HepG2 (cell line): ENCODE measurements around the gene MOCS1. TPM values are rescaled to one million over a fixed set of nuclear protein-coding genes. Genes with fewer than 3 reads are reported as not detected.
A peak's percentile ranks its signal among the peaks of the same experiment; 100 is the strongest.

Experiments used
- ATAC-seq: fragments of 200-7000 bp; cut with Tn5 transposase; 3 replicates; pipeline ENCODE4 v1.9.1; 2020; ENCODE audit warnings: mild to moderate bottlenecking, moderate library complexity
- BruUV-seq: library from RNA; stranded (reverse); fragments of 400-500 nt; replicated peaks from 2 replicates; lab custom pipeline; 2021; lab: Mats Ljungman, UMichigan
- CTCF ChIA-PET: fragments of 300-600 bp; formaldehyde crosslinking; extraction: SDS; loops from one replicate; lab custom pipeline; 2021; ENCODE audit warnings: low total read pairs, inconsistent platforms, low intra/inter-chr PET ratio; lab: Yijun Ruan, JAX
- POLR2A ChIA-PET: fragments of 350-600 bp; sonication (Branson Sonifier 250); formaldehyde crosslinking; loops from one replicate; lab custom pipeline; 2020; ENCODE audit warnings: antibody characterized with exemption, inconsistent platforms; lab: Yijun Ruan, JAX
- DNase-seq: peaks from one replicate; pipeline ENCODE4 v3.0.0-alpha.2; 2015; ENCODE audit warnings: low spot score
- FAIRE-seq: peaks from 3 replicates; lab custom pipeline; 2011; peaks lifted over from hg19 to GRCh38; lab: Jason Lieb, UNC
- H2AFZ ChIP-seq: one replicate; pipeline ENCODE4 v1.6.1; 2011; ENCODE audit warnings: low read length, inconsistent platforms
- H3K27ac ChIP-seq: fragments of 300-600 bp; 3 replicates; pipeline ENCODE4 v1.8.0; 2011; ENCODE audit warnings: mixed run types, mild to moderate bottlenecking, mixed read lengths, low read length, inconsistent platforms; ENCODE audit not compliant: insufficient read depth; ENCODE audit errors: extremely low read length
- H3K27me3 ChIP-seq, 2 experiments: fragments of 200-600 bp in 1 of 2; 2 replicates in 1 of 2; 3 replicates in 1 of 2; pipeline versions ENCODE4 v1.6.0 to v1.8.0; 2011; ENCODE audit warnings: low read length in 2 of 2, mild to moderate bottlenecking in 2 of 2, moderate library complexity in 2 of 2, inconsistent platforms in 1 of 2; ENCODE audit not compliant: insufficient read depth in 2 of 2, control insufficient read depth in 1 of 2
- H3K36me3 ChIP-seq, 2 experiments: fragments of 200-600 bp in 1 of 2; replicated peaks in 1 of 2; 2 replicates in 1 of 2; 3 replicates in 1 of 2; pipeline versions ENCODE4 v1.5.1 to v1.8.0; 2011; ENCODE audit warnings: low read length in 2 of 2, inconsistent platforms in 1 of 2; ENCODE audit not compliant: insufficient read depth in 2 of 2, control insufficient read depth in 1 of 2
- H3K4me1 ChIP-seq: 2 replicates; pipeline ENCODE4 v1.5.1; 2012; ENCODE audit warnings: low read length, inconsistent platforms; ENCODE audit not compliant: insufficient read depth
- H3K4me2 ChIP-seq: 2 replicates; pipeline ENCODE4 v1.6.0; 2011; ENCODE audit warnings: low read depth, low read length, inconsistent platforms
- H3K4me3 ChIP-seq, 3 experiments: fragments of 200-600 bp in 1 of 3; sonication (generic), shearing (Covaris generic) in 1 of 3; replicated peaks in 1 of 3; 2 replicates each; pipeline ENCODE4 v1.5.1; 2011 to 2016; ENCODE audit warnings: low read length in 3 of 3, inconsistent platforms in 2 of 3, low read depth in 2 of 3, mild to moderate bottlenecking in 2 of 3, control low read depth in 1 of 3, mixed read lengths in 1 of 3; ENCODE audit not compliant: insufficient read depth in 1 of 3
- H3K79me2 ChIP-seq: one replicate; pipeline ENCODE4 v1.6.1; 2011; ENCODE audit warnings: low read length, inconsistent platforms; ENCODE audit not compliant: insufficient read depth
- H3K9ac ChIP-seq: 2 replicates; pipeline ENCODE4 v1.6.0; 2011; ENCODE audit warnings: mild to moderate bottlenecking, low read depth, low read length, inconsistent platforms; ENCODE audit not compliant: insufficient read depth
- H3K9me3 ChIP-seq: 2 replicates; pipeline ENCODE4 v1.5.1; 2012; ENCODE audit warnings: mild to moderate bottlenecking, low read length
- H4K20me1 ChIP-seq: 2 replicates; pipeline ENCODE4 v1.6.0; 2011; ENCODE audit warnings: inconsistent platforms, mild to moderate bottlenecking, low read length, moderate library complexity; ENCODE audit not compliant: insufficient read depth
- CCDC6 ChIP-seq: sonication (generic); formaldehyde crosslinking; IDR thresholded peaks from 2 replicates; pipeline ENCODE4 v1.8.1; 2022; ENCODE audit warnings: mild to moderate bottlenecking, missing genetic modification reagents, moderate library complexity
- MED1 ChIP-seq: sonication (generic); formaldehyde crosslinking; IDR thresholded peaks from 2 replicates; pipeline ENCODE4 v1.4.0; 2020; ENCODE audit warnings: missing genetic modification reagents
- NR2C2 ChIP-seq: sonication (generic); formaldehyde crosslinking; IDR thresholded peaks from 2 replicates; pipeline ENCODE4 v1.4.0; 2020; ENCODE audit warnings: missing genetic modification reagents, mild to moderate bottlenecking, moderate library complexity, borderline replicate concordance
- PITX1 ChIP-seq: sonication (generic); formaldehyde crosslinking; IDR thresholded peaks from 2 replicates; pipeline ENCODE4 v1.5.1; 2020; ENCODE audit warnings: mild to moderate bottlenecking, missing genetic modification reagents
- RBM39 ChIP-seq: fragments of 200-400 bp; formaldehyde crosslinking; IDR thresholded peaks from one replicate; pipeline ENCODE4 v1.6.1; 2018; ENCODE audit warnings: antibody characterized with exemption, mild to moderate bottlenecking, low read depth, low read length; ENCODE audit not compliant: poor library complexity, severe bottlenecking
- SALL2 ChIP-seq: sonication (generic); formaldehyde crosslinking; IDR thresholded peaks from 2 replicates; pipeline ENCODE4 v1.8.1; 2023; ENCODE audit warnings: mild to moderate bottlenecking, missing genetic modification reagents, inconsistent platforms
- SMARCC2 ChIP-seq: fragments of 450-650 bp; IDR thresholded peaks from 2 replicates; pipeline ENCODE4 v1.6.1; 2017; ENCODE audit warnings: antibody characterized with exemption, mild to moderate bottlenecking
- TFE3 ChIP-seq: IDR thresholded peaks from 2 replicates; pipeline ENCODE4 v1.6.1; 2016
- TRAFD1 ChIP-seq: sonication (generic); formaldehyde crosslinking; IDR thresholded peaks from 2 replicates; pipeline ENCODE4 v1.5.1; 2020; ENCODE audit warnings: missing genetic modification reagents, mild to moderate bottlenecking, borderline replicate concordance
- ZIK1 ChIP-seq: sonication (generic); formaldehyde crosslinking; IDR thresholded peaks from 2 replicates; pipeline ENCODE4 v1.5.0; 2020; ENCODE audit warnings: mild to moderate bottlenecking, low read depth, missing genetic modification reagents, borderline replicate concordance
- ZMYM4 ChIP-seq: sonication (generic); formaldehyde crosslinking; IDR thresholded peaks from 2 replicates; pipeline ENCODE4 v1.8.1; 2023; ENCODE audit warnings: mild to moderate bottlenecking, missing genetic modification reagents
- ZNF30 ChIP-seq: sonication (generic); formaldehyde crosslinking; IDR thresholded peaks from 2 replicates; pipeline ENCODE4 v1.5.0; 2020; ENCODE audit warnings: mild to moderate bottlenecking, missing genetic modification reagents
- ZNF33A ChIP-seq: sonication (generic); formaldehyde crosslinking; IDR thresholded peaks from 2 replicates; pipeline ENCODE4 v1.5.1; 2020; ENCODE audit warnings: missing genetic modification reagents, mild to moderate bottlenecking, moderate library complexity, borderline replicate concordance
- ZNF619 ChIP-seq: sonication (generic); formaldehyde crosslinking; IDR thresholded peaks from 2 replicates; pipeline ENCODE4 v1.4.0; 2020; ENCODE audit warnings: mild to moderate bottlenecking, missing genetic modification reagents
- ZNF816 ChIP-seq: sonication (generic); formaldehyde crosslinking; IDR thresholded peaks from 2 replicates; pipeline ENCODE4 v1.8.0; 2022; ENCODE audit warnings: missing genetic modification reagents, mild to moderate bottlenecking, borderline replicate concordance
- WGBS: methylation state at CpG from one replicate; pipeline ENCODE4 v1.1.6; 2017; ENCODE audit warnings: low lambda C conversion rate; 5-methylcytosine and 5-hydroxymethylcytosine counted together
- in situ Hi-C: cut with HindIII; loops from 2 replicates; pipeline ENCODE4 v1.10.0; 2017; ENCODE audit warnings: low pct_unique_long_range_greater_than_20kb; ENCODE audit not compliant: extremely low pct_ligation_motif_present
- intact Hi-C: fragments of 100-400 bp; cut with micrococcal nuclease; formaldehyde crosslinking; loops from one replicate; pipeline ENCODE4 v1.10.0; 2022; ENCODE audit not compliant: unreplicated experiment
- polyA plus RNA-seq, 8 experiments: library from polyadenylated mRNA; depleted of rRNA in 3 of 8; stranded (reverse) in 7 of 8; unstranded in 1 of 8; fragments of >200 nt; fragmentation: Illumina TruSeq in 4 of 8; extraction: Trizol in 4 of 8; gene quantifications; 2 replicates each; pipeline versions ENCODE4 v1.2.1 to v1.2.3, GENCODE V29; 2011 to 2016; ENCODE audit warnings: low read depth in 4 of 8, missing spikeins in 1 of 8, mixed read lengths in 1 of 8; ENCODE audit not compliant: insufficient read depth in 1 of 8
- total RNA-seq, 5 experiments: library from RNA; depleted of rRNA; stranded (reverse); fragments of >200 nt; fragmentation: Illumina TruSeq; extraction: Trizol; gene quantifications; 2 replicates each; pipeline ENCODE4 v1.2.3, GENCODE V29; 2016; ENCODE audit warnings: low read depth in 1 of 5
- TF ChIP-seq, protein P1 (sequence below): sonication (generic); formaldehyde crosslinking; conservative IDR thresholded peaks from 2 replicates; pipeline ENCODE4 v1.8.0; 2022; ENCODE audit warnings: mild to moderate bottlenecking, moderate library complexity, missing genetic modification reagents
- TF ChIP-seq, protein P2 (sequence below): sonication (generic); formaldehyde crosslinking; IDR thresholded peaks from 2 replicates; pipeline ENCODE4 v1.4.0; 2020; ENCODE audit warnings: missing genetic modification reagents

Gene MOCS1
- total and polyA plus RNA-seq, 2 of the 13 experiments (the other 11 are each of a cell fraction or from before 2014, with no cell fraction given), result 5.3 to 11.7 TPM

DNA sequence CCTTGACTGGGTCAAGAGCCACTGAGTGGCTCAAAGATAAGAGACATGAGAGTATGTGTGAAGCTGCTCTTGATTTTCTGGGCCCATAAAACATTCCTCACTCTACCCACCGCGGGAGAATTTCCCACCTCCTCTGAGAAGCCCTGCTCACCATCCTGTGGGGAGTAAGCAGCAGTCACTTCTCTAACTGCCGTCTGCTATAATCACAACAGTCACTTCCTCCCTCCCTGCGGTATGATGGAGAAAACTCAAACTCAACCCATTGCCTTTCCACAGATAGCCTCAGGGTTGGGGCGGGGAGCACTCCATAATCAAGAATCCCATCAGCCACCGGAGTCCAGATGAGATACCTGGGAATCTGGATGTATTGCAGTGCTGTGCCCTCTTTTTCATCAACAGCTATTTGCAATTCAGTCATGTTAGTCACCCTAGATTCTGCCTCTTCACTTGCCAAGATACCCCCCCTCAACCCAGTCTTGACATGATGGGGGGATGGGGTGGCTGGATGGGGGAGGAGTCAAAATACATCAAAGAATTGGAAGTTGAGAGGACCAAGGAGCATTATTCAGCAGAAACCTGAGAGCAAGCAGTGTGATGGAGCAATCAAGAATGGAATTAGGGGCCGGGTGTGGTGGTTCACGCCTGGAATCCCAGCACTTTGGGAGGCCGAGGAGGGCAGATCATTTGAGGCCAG is 5.1 kb downstream of the MOCS1 start (continued):
- TF ChIP-seq TRAFD1 (CRISPR knock-in tag) (no peak), ZNF816 (no peak), MED1 (CRISPR knock-in tag) (no peak)

- DNase-seq, result no peak
- intact Hi-C loops, result no loop called here
- 88% methylated on average over 10 of the region's 11 CpGs for WGBS
- TF ChIP-seq SALL2, result no peak
- TF ChIP-seq ZNF30 (CRISPR knock-in tag), result no peak
- no peak for TF ChIP-seq NR2C2
- TF ChIP-seq RBM39, result no peak
- TF ChIP-seq, protein P1, sequence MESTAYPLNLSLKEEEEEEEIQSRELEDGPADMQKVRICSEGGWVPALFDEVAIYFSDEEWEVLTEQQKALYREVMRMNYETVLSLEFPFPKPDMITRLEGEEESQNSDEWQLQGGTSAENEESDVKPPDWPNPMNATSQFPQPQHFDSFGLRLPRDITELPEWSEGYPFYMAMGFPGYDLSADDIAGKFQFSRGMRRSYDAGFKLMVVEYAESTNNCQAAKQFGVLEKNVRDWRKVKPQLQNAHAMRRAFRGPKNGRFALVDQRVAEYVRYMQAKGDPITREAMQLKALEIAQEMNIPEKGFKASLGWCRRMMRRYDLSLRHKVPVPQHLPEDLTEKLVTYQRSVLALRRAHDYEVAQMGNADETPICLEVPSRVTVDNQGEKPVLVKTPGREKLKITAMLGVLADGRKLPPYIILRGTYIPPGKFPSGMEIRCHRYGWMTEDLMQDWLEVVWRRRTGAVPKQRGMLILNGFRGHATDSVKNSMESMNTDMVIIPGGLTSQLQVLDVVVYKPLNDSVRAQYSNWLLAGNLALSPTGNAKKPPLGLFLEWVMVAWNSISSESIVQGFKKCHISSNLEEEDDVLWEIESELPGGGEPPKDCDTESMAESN (CRISPR knock-in tag), result no peak
- no peak for TF ChIP-seq ZNF33A (CRISPR knock-in tag)
- TF ChIP-seq, protein P2, sequence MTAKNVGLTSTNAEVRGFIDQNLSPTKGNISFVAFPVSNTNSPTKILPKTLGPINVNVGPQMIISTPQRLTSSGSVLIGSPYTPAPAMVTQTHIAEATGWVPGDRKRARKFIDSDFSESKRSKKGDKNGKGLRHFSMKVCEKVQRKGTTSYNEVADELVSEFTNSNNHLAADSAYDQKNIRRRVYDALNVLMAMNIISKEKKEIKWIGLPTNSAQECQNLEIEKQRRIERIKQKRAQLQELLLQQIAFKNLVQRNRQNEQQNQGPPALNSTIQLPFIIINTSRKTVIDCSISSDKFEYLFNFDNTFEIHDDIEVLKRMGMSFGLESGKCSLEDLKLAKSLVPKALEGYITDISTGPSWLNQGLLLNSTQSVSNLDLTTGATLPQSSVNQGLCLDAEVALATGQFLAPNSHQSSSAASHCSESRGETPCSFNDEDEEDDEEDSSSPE (CRISPR knock-in tag), result no peak
- TF ChIP-seq ZMYM4, result no peak
- no peak for TF ChIP-seq ZIK1 (CRISPR knock-in tag)
- TF ChIP-seq PITX1 (CRISPR knock-in tag), result no peak
- TF ChIP-seq CCDC6 (CRISPR knock-in tag), result no peak
- no peak for TF ChIP-seq SMARCC2
- no peak for TF ChIP-seq TFE3 (CRISPR knock-in tag)
- no peak for TF ChIP-seq ZNF619 (CRISPR knock-in tag)
Measured at GRCh38 chr6:39927159-39927558, 7.1 kb downstream of the MOCS1 start.

More at GRCh38 chr6:39927159-39927558, 7.1 kb downstream of the MOCS1 start:
- Histone ChIP-seq H3K9me3 (no peaks in the 10 kb centered on the region), H2AFZ (no peak overlapping the region), H4K20me1 (no peaks in the 10 kb centered on the region), H3K4me2 (no peak overlapping the region), H3K36me3 (peaks cover 7 to 10% of the 10 kb centered on the region in 2 experiments; a peak in 3 of 5 replicates), H3K4me1 (peaks cover 13% of the 10 kb centered on the region), H3K9ac (no peak overlapping the region), H3K79me2 (no peaks in the 10 kb centered on the region), H3K4me3 (no peak overlapping the region), H3K27me3 (no peaks in the 10 kb centered on the region), H3K27ac (no peak overlapping the region)
- in situ Hi-C loops, result no loop called here
- ChIA-PET CTCF (no interaction called here), POLR2A (no interaction called here)
- FAIRE-seq, result no peak
- ATAC-seq, result peak; percentile 47
- no TSS peak for BruUV-seq
